Fibroblast of lung (primary cell): Measurements from ENCODE around the gene GRB7. TPM values are rescaled to one million over a fixed set of nuclear protein-coding genes. Genes with fewer than 3 reads are reported as not detected.
A peak's percentile ranks its signal among the peaks of the same experiment; 100 is the strongest.

ENCODE experiments used
- DNase-seq, 2 donors: peaks; one replicate each; pipeline versions ENCODE4 v3.0.0 to v3.0.0-alpha.2; 2010; ENCODE audit warnings: low read depth in 2 of 2
- H2AFZ ChIP-seq: 2 replicates; pipeline ENCODE4 v1.5.1; 2012; ENCODE audit warnings: low read length, control low read depth, inconsistent platforms
- H3K27ac ChIP-seq: 2 replicates; pipeline ENCODE4 v1.5.1; 2011; ENCODE audit warnings: low read length, control low read depth; ENCODE audit not compliant: insufficient read depth
- H3K27me3 ChIP-seq: 2 replicates; pipeline ENCODE4 v1.5.1; 2011; ENCODE audit warnings: mild to moderate bottlenecking, low read length; ENCODE audit not compliant: control insufficient read depth, insufficient read depth
- H3K36me3 ChIP-seq: 2 replicates; pipeline ENCODE4 v1.5.1; 2011; ENCODE audit warnings: low read length; ENCODE audit not compliant: control insufficient read depth, insufficient read depth
- H3K4me1 ChIP-seq: 2 replicates; pipeline ENCODE4 v1.5.1; 2011; ENCODE audit warnings: low read length; ENCODE audit not compliant: control insufficient read depth, insufficient read depth; ENCODE audit errors: extremely low read depth
- H3K4me2 ChIP-seq: 2 replicates; pipeline ENCODE4 v1.5.1; 2011; ENCODE audit warnings: low read length, control low read depth; ENCODE audit not compliant: insufficient read depth; ENCODE audit errors: extremely low read depth
- H3K4me3 ChIP-seq, 4 experiments: fragments of 200-600 bp in 1 of 4; sonication (generic) in 1 of 4; replicated peaks in 1 of 4; 2 replicates each; pipeline ENCODE4 v1.5.1; 2011 to 2016; ENCODE audit warnings: low read length in 4 of 4, low read depth in 3 of 4, mild to moderate bottlenecking in 3 of 4, control low read depth in 2 of 4, inconsistent platforms in 1 of 4, mixed read lengths in 1 of 4; ENCODE audit not compliant: insufficient read depth in 1 of 4; ENCODE audit errors: control extremely low read depth in 1 of 4
- H3K79me2 ChIP-seq: 2 replicates; pipeline ENCODE4 v1.5.1; 2012; ENCODE audit warnings: mild to moderate bottlenecking, low read length, inconsistent platforms; ENCODE audit not compliant: control insufficient read depth, insufficient read depth
- H3K9ac ChIP-seq: 2 replicates; pipeline ENCODE4 v1.5.1; 2011; ENCODE audit warnings: mild to moderate bottlenecking, low read length, control low read depth; ENCODE audit not compliant: insufficient read depth
- H3K9me3 ChIP-seq: 2 replicates; pipeline ENCODE4 v1.5.1; 2012; ENCODE audit warnings: low read depth, low read length; ENCODE audit not compliant: control insufficient read depth, insufficient read depth
- H4K20me1 ChIP-seq: 2 replicates; pipeline ENCODE4 v1.5.1; 2011; ENCODE audit warnings: low read length; ENCODE audit not compliant: control insufficient read depth, insufficient read depth; ENCODE audit errors: extremely low read depth
- CTCF ChIP-seq, 2 donors: IDR thresholded peaks in 1 of 2; conservative IDR thresholded peaks in 1 of 2; 1 replicate in 1 of 2; 2 replicates in 1 of 2; pipeline ENCODE4 v1.5.1; 2011 to 2012; ENCODE audit warnings: low read length in 2 of 2, control low read depth in 1 of 2, inconsistent platforms in 1 of 2, low read depth in 1 of 2, mild to moderate bottlenecking in 1 of 2
- EZH2 ChIP-seq: IDR thresholded peaks from 2 replicates; pipeline ENCODE4 v1.5.1; 2012; ENCODE audit warnings: low read length, control low read depth, mild to moderate bottlenecking; ENCODE audit errors: missing control alignments
- polyA plus RNA-seq, 2 donors: library from polyadenylated mRNA; depleted of rRNA in 1 of 2; stranded (reverse) in 1 of 2; unstranded in 1 of 2; fragments of >200 nt; gene quantifications; 2 replicates each; pipeline ENCODE4 v1.2.1, GENCODE V29; 2011 to 2012; ENCODE audit warnings: missing spikeins in 1 of 2
- total RNA-seq: library from RNA; depleted of rRNA; stranded (reverse); fragments of >200 nt; gene quantifications from 2 replicates; pipeline ENCODE4 v1.2.1, GENCODE V29; 2014

The GRB7 gene
- total and polyA plus RNA-seq, 2 donors (not counting 1 experiment from before 2014, with no cell fraction given): under 0.01 to 0.07 TPM

GRCh38 chr17:39738983-39739884, 1.5 kb downstream of the GRB7 start:
- H3K27me3 ChIP-seq: peaks cover 9% of the 10 kb centered on the region
- DNase-seq: no peak
- no peak for TF ChIP-seq EZH2
- no peak for TF ChIP-seq CTCF (conservative IDR thresholded peaks at IDR 0.05 in 1 of 2, IDR thresholded peaks at IDR 0.05 in 1 of 2; ENCODE audit: low read depth in 1 of 2, low read length in 2 of 2)
- H3K9ac ChIP-seq: no peak overlapping the region
- peaks cover 8% of the 10 kb centered on the region for H3K4me1 ChIP-seq
- no peaks in the 10 kb centered on the region for H3K79me2 ChIP-seq
- H3K4me3 ChIP-seq: peak overlapping the region in 1 of 4 experiments; percentile 34
- H2AFZ ChIP-seq: peak overlapping the region; percentile 55
- no peaks in the 10 kb centered on the region for H4K20me1 ChIP-seq
- H3K27ac ChIP-seq: no peak overlapping the region
- H3K36me3 ChIP-seq: no peaks in the 10 kb centered on the region
- peak overlapping the region; percentile 44 for H3K4me2 ChIP-seq
- H3K9me3 ChIP-seq: no peaks in the 10 kb centered on the region

- Histone ChIP-seq H4K20me1 (no peaks in the 10 kb centered on the region), H3K9ac (no peak overlapping the region), H3K9me3 (no peaks in the 10 kb centered on the region), H3K36me3 (no peaks in the 10 kb centered on the region), H3K4me1 (peaks cover 8% of the 10 kb centered on the region), H2AFZ (peak overlapping the region; percentile 55), H3K27me3 (peaks cover 9% of the 10 kb centered on the region), H3K4me3 (no peak overlapping the region), H3K27ac (no peak overlapping the region), H3K4me2 (peak overlapping the region; percentile 25), H3K79me2 (no peaks in the 10 kb centered on the region)
- TF ChIP-seq EZH2 (peak; percentile 6), CTCF (conservative IDR thresholded peaks at IDR 0.05 in 1 of 2, IDR thresholded peaks at IDR 0.05 in 1 of 2; ENCODE audit: low read depth in 1 of 2, low read length in 2 of 2) (no peak)
- DNase-seq: no peak
Observed at GRCh38 chr17:39739885-39740356, 2.2 kb downstream of the GRB7 start.

GRCh38 chr17:39740357-39741111, 2.8 kb downstream of the GRB7 start:
- H3K4me3 ChIP-seq: no peak overlapping the region
- peak overlapping the region; percentile 8 for H2AFZ ChIP-seq
- no peak overlapping the region for H3K9ac ChIP-seq

More at GRCh38 chr17:39740357-39741111, 2.8 kb downstream of the GRB7 start:
- no peak overlapping the region for H3K27ac ChIP-seq
- peak overlapping the region; percentile 25 for H3K4me2 ChIP-seq
- no peaks in the 10 kb centered on the region for H3K79me2 ChIP-seq
- peak; percentile 11 to 50 for DNase-seq
- H3K9me3 ChIP-seq: no peaks in the 10 kb centered on the region
- H3K36me3 ChIP-seq: no peaks in the 10 kb centered on the region
- peaks cover 8% of the 10 kb centered on the region for H3K4me1 ChIP-seq
- H4K20me1 ChIP-seq: no peaks in the 10 kb centered on the region
- TF ChIP-seq EZH2 (no peak), CTCF (conservative IDR thresholded peaks at IDR 0.05 in 1 of 2, IDR thresholded peaks at IDR 0.05 in 1 of 2; ENCODE audit: low read depth in 1 of 2, low read length in 2 of 2) (no peak)
- H3K27me3 ChIP-seq: peaks cover 9% of the 10 kb centered on the region
